Neural cell (in vitro differentiated cells): ENCODE data around the gene CADM1. TPM values are rescaled to one million over a fixed set of nuclear protein-coding genes. Genes with fewer than 3 reads are reported as not detected.

Source experiments
- H2AFZ ChIP-seq: fragments of 200-600, 300-800 bp; sonication (generic), shearing (Covaris generic); 2 replicates; pipeline ENCODE4 v1.6.0; 2014; ENCODE audit warnings: low read depth, mild to moderate bottlenecking, antibody characterized with exemption, low read length, moderate library complexity
- H3F3A ChIP-seq: fragments of 200-600 bp; shearing (Covaris generic); 2 replicates; pipeline ENCODE4 v1.6.1; 2016; ENCODE audit warnings: mild to moderate bottlenecking, moderate library complexity, mixed read lengths, antibody characterized with exemption, low read length; ENCODE audit not compliant: insufficient read depth, poor library complexity, severe bottlenecking
- H3K27ac ChIP-seq: fragments of 200-600, 300-800 bp; sonication (generic), shearing (Covaris generic); 2 replicates; pipeline ENCODE4 v1.5.1; 2014; ENCODE audit warnings: mild to moderate bottlenecking, low read length, moderate library complexity
- H3K27me3 ChIP-seq: fragments of 300-800, 200-600 bp; sonication (generic), shearing (Covaris generic); 2 replicates; pipeline ENCODE4 v1.6.0; 2014; ENCODE audit warnings: mild to moderate bottlenecking, low read depth, low read length, moderate library complexity; ENCODE audit not compliant: insufficient read depth
- H3K36me3 ChIP-seq: fragments of 300-800, 200-600 bp; sonication (generic), shearing (Covaris generic); 2 replicates; pipeline ENCODE4 v1.5.1; 2014; ENCODE audit warnings: mild to moderate bottlenecking, antibody characterized with exemption, low read length, moderate library complexity; ENCODE audit not compliant: insufficient read depth
- H3K4me2 ChIP-seq: fragments of 300-800, 200-600 bp; sonication (generic), shearing (Covaris generic); 2 replicates; pipeline ENCODE4 v1.6.0; 2014; ENCODE audit warnings: mild to moderate bottlenecking, low read length
- H3K4me3 ChIP-seq: fragments of 300-800, 200-600 bp; sonication (generic), shearing (Covaris generic); 2 replicates; pipeline ENCODE4 v1.5.1; 2014; ENCODE audit warnings: mild to moderate bottlenecking, low read length, moderate library complexity
- H3K79me2 ChIP-seq: fragments of 200-600 bp; shearing (Covaris generic); replicated peaks from 2 replicates; pipeline ENCODE4 v1.6.0; 2014; ENCODE audit warnings: mild to moderate bottlenecking, low read length, moderate library complexity; ENCODE audit not compliant: insufficient read depth
- H3K9ac ChIP-seq: fragments of 300-800, 200-600 bp; sonication (generic), shearing (Covaris generic); 2 replicates; pipeline ENCODE4 v1.6.1; 2016; ENCODE audit warnings: mild to moderate bottlenecking, low read length, mixed read lengths
- H3K9me2 ChIP-seq: fragments of 200-600 bp; shearing (Covaris generic); 2 replicates; pipeline ENCODE4 v1.6.1; 2016; ENCODE audit warnings: mild to moderate bottlenecking, low read length, mixed read lengths; ENCODE audit not compliant: insufficient read depth
- H3K9me3 ChIP-seq: fragments of 200-600, 300-800 bp; sonication (generic), shearing (Covaris generic); 2 replicates; pipeline ENCODE4 v1.6.1; 2016; ENCODE audit warnings: mild to moderate bottlenecking, mixed run types, low read length, moderate library complexity, mixed read lengths
- H4K20me1 ChIP-seq: fragments of 200-600 bp; shearing (Covaris generic); 2 replicates; pipeline ENCODE4 v1.6.1; 2016; ENCODE audit warnings: mild to moderate bottlenecking, mixed run types; ENCODE audit not compliant: insufficient read depth
- EP300 ChIP-seq: fragments of 450-650 bp; conservative IDR thresholded peaks from 2 replicates; pipeline ENCODE4 v1.6.1; 2014; ENCODE audit warnings: antibody characterized with exemption, mild to moderate bottlenecking, moderate library complexity; ENCODE audit not compliant: poor library complexity, severe bottlenecking
- EZH2 ChIP-seq: fragments of 200-600, 300-800 bp; shearing (Covaris generic), sonication (generic); IDR thresholded peaks from 2 replicates; pipeline ENCODE4 v1.6.1; 2014; ENCODE audit warnings: antibody characterized with exemption, low read length, borderline replicate concordance, mild to moderate bottlenecking; ENCODE audit not compliant: insufficient read depth, poor library complexity, severe bottlenecking
- MXI1 ChIP-seq: fragments of 450-650 bp; conservative IDR thresholded peaks from 2 replicates; pipeline ENCODE4 v1.6.1; 2014; ENCODE audit warnings: antibody characterized with exemption, mild to moderate bottlenecking; ENCODE audit not compliant: poor library complexity, severe bottlenecking
- POLR2AphosphoS5 ChIP-seq: IDR thresholded peaks from 2 replicates; pipeline ENCODE4 v1.6.1; 2012
- RAD21 ChIP-seq: fragments of 450-650 bp; conservative IDR thresholded peaks from 2 replicates; pipeline ENCODE4 v1.6.1; 2014; ENCODE audit warnings: antibody characterized with exemption, mild to moderate bottlenecking, moderate library complexity
- SMC3 ChIP-seq: fragments of 450-650 bp; conservative IDR thresholded peaks from 2 replicates; pipeline ENCODE4 v1.6.1; 2014; ENCODE audit warnings: antibody characterized with exemption, mild to moderate bottlenecking, moderate library complexity; ENCODE audit not compliant: poor library complexity
- TAF1 ChIP-seq: IDR thresholded peaks from 2 replicates; pipeline ENCODE4 v1.6.1; 2012; ENCODE audit warnings: low read depth
- polyA plus RNA-seq: library from polyadenylated mRNA; depleted of rRNA; stranded (reverse); fragments of >200 nt; gene quantifications from 2 replicates; pipeline ENCODE4 v1.2.3, GENCODE V29; 2014
- TF ChIP-seq, protein P1 (sequence below): fragments of 450-650 bp; IDR thresholded peaks from 2 replicates; pipeline ENCODE4 v1.5.1; 2014; ENCODE audit warnings: antibody characterized with exemption, mild to moderate bottlenecking, moderate library complexity; ENCODE audit not compliant: poor library complexity, severe bottlenecking
- TF ChIP-seq, protein P2 (sequence below): IDR thresholded peaks from 2 replicates; pipeline ENCODE4 v1.6.1; 2012; ENCODE audit warnings: borderline replicate concordance

Gene CADM1
- polyA plus RNA-seq, 1 donor from 2014 or later, result 92.1 TPM

DNA sequence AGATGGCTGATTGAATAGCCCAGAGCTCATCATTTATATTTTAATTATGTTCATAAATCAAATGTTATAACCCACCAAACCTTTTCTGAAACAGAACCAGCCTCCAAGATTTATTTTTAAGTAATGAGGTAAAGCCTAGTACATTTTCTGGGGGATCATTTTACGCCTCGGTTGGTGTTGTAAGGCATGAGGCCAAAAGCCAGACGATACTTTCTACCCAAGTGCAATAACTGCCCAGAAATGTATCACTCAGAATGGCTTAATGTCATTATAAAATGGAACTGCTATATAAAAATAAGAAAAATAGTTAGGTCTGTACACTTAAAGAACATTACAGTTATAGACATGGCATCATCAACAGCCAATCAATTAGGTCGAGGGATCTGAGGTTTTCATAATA is 283.3 kb downstream of the CADM1 start:
- Histone ChIP-seq H2AFZ (no peak overlapping the region), H3K79me2 (no peaks in the 10 kb centered on the region), H3K9me2 (no peaks in the 10 kb centered on the region), H3K4me2 (no peak overlapping the region), H3F3A (peaks cover 4% of the 10 kb centered on the region), H3K4me3 (no peak overlapping the region), H3K36me3 (no peaks in the 10 kb centered on the region), H3K27me3 (no peaks in the 10 kb centered on the region), H3K27ac (no peak overlapping the region), H3K9ac (no peak overlapping the region), H3K9me3 (no peaks in the 10 kb centered on the region), H4K20me1 (no peaks in the 10 kb centered on the region)
- TF ChIP-seq MXI1, result no peak
- no peak for TF ChIP-seq SMC3
- TF ChIP-seq, protein P1, sequence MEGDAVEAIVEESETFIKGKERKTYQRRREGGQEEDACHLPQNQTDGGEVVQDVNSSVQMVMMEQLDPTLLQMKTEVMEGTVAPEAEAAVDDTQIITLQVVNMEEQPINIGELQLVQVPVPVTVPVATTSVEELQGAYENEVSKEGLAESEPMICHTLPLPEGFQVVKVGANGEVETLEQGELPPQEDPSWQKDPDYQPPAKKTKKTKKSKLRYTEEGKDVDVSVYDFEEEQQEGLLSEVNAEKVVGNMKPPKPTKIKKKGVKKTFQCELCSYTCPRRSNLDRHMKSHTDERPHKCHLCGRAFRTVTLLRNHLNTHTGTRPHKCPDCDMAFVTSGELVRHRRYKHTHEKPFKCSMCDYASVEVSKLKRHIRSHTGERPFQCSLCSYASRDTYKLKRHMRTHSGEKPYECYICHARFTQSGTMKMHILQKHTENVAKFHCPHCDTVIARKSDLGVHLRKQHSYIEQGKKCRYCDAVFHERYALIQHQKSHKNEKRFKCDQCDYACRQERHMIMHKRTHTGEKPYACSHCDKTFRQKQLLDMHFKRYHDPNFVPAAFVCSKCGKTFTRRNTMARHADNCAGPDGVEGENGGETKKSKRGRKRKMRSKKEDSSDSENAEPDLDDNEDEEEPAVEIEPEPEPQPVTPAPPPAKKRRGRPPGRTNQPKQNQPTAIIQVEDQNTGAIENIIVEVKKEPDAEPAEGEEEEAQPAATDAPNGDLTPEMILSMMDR, result no peak
- TF ChIP-seq, protein P2, sequence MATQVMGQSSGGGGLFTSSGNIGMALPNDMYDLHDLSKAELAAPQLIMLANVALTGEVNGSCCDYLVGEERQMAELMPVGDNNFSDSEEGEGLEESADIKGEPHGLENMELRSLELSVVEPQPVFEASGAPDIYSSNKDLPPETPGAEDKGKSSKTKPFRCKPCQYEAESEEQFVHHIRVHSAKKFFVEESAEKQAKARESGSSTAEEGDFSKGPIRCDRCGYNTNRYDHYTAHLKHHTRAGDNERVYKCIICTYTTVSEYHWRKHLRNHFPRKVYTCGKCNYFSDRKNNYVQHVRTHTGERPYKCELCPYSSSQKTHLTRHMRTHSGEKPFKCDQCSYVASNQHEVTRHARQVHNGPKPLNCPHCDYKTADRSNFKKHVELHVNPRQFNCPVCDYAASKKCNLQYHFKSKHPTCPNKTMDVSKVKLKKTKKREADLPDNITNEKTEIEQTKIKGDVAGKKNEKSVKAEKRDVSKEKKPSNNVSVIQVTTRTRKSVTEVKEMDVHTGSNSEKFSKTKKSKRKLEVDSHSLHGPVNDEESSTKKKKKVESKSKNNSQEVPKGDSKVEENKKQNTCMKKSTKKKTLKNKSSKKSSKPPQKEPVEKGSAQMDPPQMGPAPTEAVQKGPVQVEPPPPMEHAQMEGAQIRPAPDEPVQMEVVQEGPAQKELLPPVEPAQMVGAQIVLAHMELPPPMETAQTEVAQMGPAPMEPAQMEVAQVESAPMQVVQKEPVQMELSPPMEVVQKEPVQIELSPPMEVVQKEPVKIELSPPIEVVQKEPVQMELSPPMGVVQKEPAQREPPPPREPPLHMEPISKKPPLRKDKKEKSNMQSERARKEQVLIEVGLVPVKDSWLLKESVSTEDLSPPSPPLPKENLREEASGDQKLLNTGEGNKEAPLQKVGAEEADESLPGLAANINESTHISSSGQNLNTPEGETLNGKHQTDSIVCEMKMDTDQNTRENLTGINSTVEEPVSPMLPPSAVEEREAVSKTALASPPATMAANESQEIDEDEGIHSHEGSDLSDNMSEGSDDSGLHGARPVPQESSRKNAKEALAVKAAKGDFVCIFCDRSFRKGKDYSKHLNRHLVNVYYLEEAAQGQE, result no peak
- TF ChIP-seq TAF1, result no peak
- no peak for TF ChIP-seq EZH2
- no peak for TF ChIP-seq RAD21
- TF ChIP-seq POLR2AphosphoS5, result no peak
- no peak for TF ChIP-seq EP300

GRCh38 chr11:115220423-115220822 is 283.8 kb downstream of the CADM1 start:
- Histone ChIP-seq H4K20me1 (no peaks in the 10 kb centered on the region), H3K4me3 (no peak overlapping the region)

GRCh38 chr11:115219376-115219775 is 284.8 kb downstream of the CADM1 start:
- TF ChIP-seq, protein P1, result no peak
- TF ChIP-seq RAD21, result no peak
- no peak for TF ChIP-seq POLR2AphosphoS5
- no peak for TF ChIP-seq EZH2
- no peak for TF ChIP-seq MXI1
- TF ChIP-seq TAF1, result no peak
- TF ChIP-seq SMC3, result no peak
- TF ChIP-seq, protein P2, result no peak
- no peak for TF ChIP-seq EP300
- no peaks in the 10 kb centered on the region for H3K9me3 ChIP-seq
- no peak overlapping the region for H3K27ac ChIP-seq

More at GRCh38 chr11:115220423-115220822, 283.8 kb downstream of the CADM1 start:
- no peak for TF ChIP-seq EZH2
- no peak for TF ChIP-seq RAD21
- Histone ChIP-seq H2AFZ (no peak overlapping the region), H3K9me2 (no peaks in the 10 kb centered on the region), H3K27ac (no peak overlapping the region), H3F3A (peaks cover 4% of the 10 kb centered on the region), H3K9ac (no peak overlapping the region), H3K9me3 (no peaks in the 10 kb centered on the region), H3K4me2 (no peak overlapping the region), H3K79me2 (no peaks in the 10 kb centered on the region), H3K27me3 (no peaks in the 10 kb centered on the region), H3K36me3 (no peaks in the 10 kb centered on the region)

More at GRCh38 chr11:115219376-115219775, 284.8 kb downstream of the CADM1 start:
- Histone ChIP-seq H3K9ac (no peak overlapping the region), H3F3A (peaks cover 4% of the 10 kb centered on the region), H3K4me2 (no peak overlapping the region), H3K36me3 (no peaks in the 10 kb centered on the region), H3K79me2 (no peaks in the 10 kb centered on the region), H4K20me1 (no peaks in the 10 kb centered on the region), H3K4me3 (no peak overlapping the region), H3K27me3 (no peaks in the 10 kb centered on the region), H2AFZ (no peak overlapping the region), H3K9me2 (no peaks in the 10 kb centered on the region)
